ENCODE data around the gene HAPLN3. TPM values are rescaled to one million over a fixed set of nuclear protein-coding genes. Genes with fewer than 3 reads are reported as not detected.

HAPLN3 gene
- total RNA-seq, 1 donor, result 18.8 TPM

DNA sequence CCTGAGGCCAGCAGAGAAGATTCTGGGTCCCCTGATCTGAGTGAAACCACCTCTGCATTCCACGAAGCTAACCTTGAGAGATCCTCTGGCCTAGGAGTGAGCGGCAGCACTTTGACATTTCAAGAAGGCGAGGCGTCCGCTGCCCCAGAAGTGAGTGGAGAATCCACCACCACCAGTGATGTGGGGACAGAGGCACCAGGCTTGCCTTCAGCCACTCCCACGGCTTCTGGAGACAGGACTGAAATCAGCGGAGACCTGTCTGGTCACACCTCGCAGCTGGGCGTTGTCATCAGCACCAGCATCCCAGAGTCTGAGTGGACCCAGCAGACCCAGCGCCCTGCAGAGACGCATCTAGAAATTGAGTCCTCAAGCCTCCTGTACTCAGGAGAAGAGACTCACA, 36.4 kb downstream of the HAPLN3 start:
- H3K4me1 ChIP-seq (ENCODE audit: insufficient read depth, low read length), result no peaks in the 10 kb centered on the region
- no peak overlapping the region for H2AFZ ChIP-seq (ENCODE audit: low read length)
- H3K4me3 ChIP-seq (ENCODE audit: insufficient read depth, low read length), result no peak overlapping the region
- no peak for TF ChIP-seq CTCF (IDR thresholded peaks at IDR 0.05; ENCODE audit: extremely low read depth, low read depth, low read length)
- no peaks in the 10 kb centered on the region for H3K9me3 ChIP-seq (ENCODE audit: low read depth, low read length)
- no peak for DNase-seq (ENCODE audit: insufficient read length, low spot score, missing footprints)
- no peaks in the 10 kb centered on the region for H4K20me1 ChIP-seq (ENCODE audit: insufficient read depth, low read length)
- H3K36me3 ChIP-seq (ENCODE audit: insufficient read depth, low read length), result no peaks in the 10 kb centered on the region
- H3K27ac ChIP-seq (ENCODE audit: low read depth, low read length), result no peak overlapping the region
- H3K79me2 ChIP-seq (ENCODE audit: insufficient read depth, low read length), result no peaks in the 10 kb centered on the region
- no peak overlapping the region for H3K4me2 ChIP-seq (ENCODE audit: insufficient read depth, low read length)
- H3K27me3 ChIP-seq (ENCODE audit: insufficient read depth, low read length), result peaks cover 4% of the 10 kb centered on the region

DNA sequence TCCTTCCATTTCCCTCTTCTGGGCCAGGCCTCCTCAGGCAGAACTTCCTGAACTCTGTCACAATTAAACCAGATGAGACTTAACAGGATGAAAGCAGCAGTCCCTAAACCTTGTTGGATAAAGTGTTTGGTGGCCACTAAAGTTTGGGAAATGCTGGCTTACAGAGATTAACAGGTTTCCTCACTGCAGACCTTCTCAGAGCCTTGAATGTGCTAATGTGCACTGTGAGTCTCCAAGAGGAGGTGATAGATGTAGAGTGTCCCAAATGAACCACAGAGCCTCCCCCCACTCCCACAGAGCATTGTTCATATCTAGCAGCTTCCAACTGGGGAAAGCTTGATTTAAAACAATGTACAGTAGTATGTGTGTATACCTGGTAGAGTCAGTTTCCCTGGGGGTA, 42.9 kb downstream of the HAPLN3 start:
- Histone ChIP-seq H2AFZ (ENCODE audit: low read length) (no peak overlapping the region), H3K9me3 (ENCODE audit: low read depth, low read length) (no peaks in the 10 kb centered on the region), H3K4me3 (ENCODE audit: insufficient read depth, low read length) (no peak overlapping the region), H3K79me2 (ENCODE audit: insufficient read depth, low read length) (no peaks in the 10 kb centered on the region), H3K4me1 (ENCODE audit: insufficient read depth, low read length) (no peaks in the 10 kb centered on the region), H3K27me3 (ENCODE audit: insufficient read depth, low read length) (peaks cover 10% of the 10 kb centered on the region), H4K20me1 (ENCODE audit: insufficient read depth, low read length) (no peaks in the 10 kb centered on the region), H3K36me3 (ENCODE audit: insufficient read depth, low read length) (no peaks in the 10 kb centered on the region), H3K4me2 (ENCODE audit: insufficient read depth, low read length) (no peak overlapping the region), H3K27ac (ENCODE audit: low read depth, low read length) (no peak overlapping the region)
- DNase-seq (ENCODE audit: insufficient read length, low spot score, missing footprints), result peak; percentile 25
- TF ChIP-seq CTCF (IDR thresholded peaks at IDR 0.05; ENCODE audit: extremely low read depth, low read depth, low read length), result no peak

- Histone ChIP-seq H3K4me2 (ENCODE audit: insufficient read depth, low read length) (no peak overlapping the region), H2AFZ (ENCODE audit: low read length) (no peak overlapping the region), H3K4me1 (ENCODE audit: insufficient read depth, low read length) (no peaks in the 10 kb centered on the region), H3K9me3 (ENCODE audit: low read depth, low read length) (no peaks in the 10 kb centered on the region), H4K20me1 (ENCODE audit: insufficient read depth, low read length) (no peaks in the 10 kb centered on the region), H3K36me3 (ENCODE audit: insufficient read depth, low read length) (no peaks in the 10 kb centered on the region), H3K79me2 (ENCODE audit: insufficient read depth, low read length) (no peaks in the 10 kb centered on the region), H3K4me3 (ENCODE audit: insufficient read depth, low read length) (no peak overlapping the region), H3K27me3 (ENCODE audit: insufficient read depth, low read length) (peaks cover 6% of the 10 kb centered on the region), H3K27ac (ENCODE audit: low read depth, low read length) (no peak overlapping the region)
- TF ChIP-seq CTCF (IDR thresholded peaks at IDR 0.05; ENCODE audit: extremely low read depth, low read depth, low read length), result no peak
- DNase-seq (ENCODE audit: insufficient read length, low spot score, missing footprints), result peak; percentile 8
These were observed 45.8 kb downstream of the HAPLN3 start for GRCh38 chr15:88849376-88850072.

- no peaks in the 10 kb centered on the region for H4K20me1 ChIP-seq (ENCODE audit: insufficient read depth, low read length)
- H3K4me2 ChIP-seq (ENCODE audit: insufficient read depth, low read length), result no peak overlapping the region
- no peak overlapping the region for H2AFZ ChIP-seq (ENCODE audit: low read length)
- no peak for DNase-seq (ENCODE audit: insufficient read length, low spot score, missing footprints)
- H3K9me3 ChIP-seq (ENCODE audit: low read depth, low read length), result no peaks in the 10 kb centered on the region
- no peak overlapping the region for H3K4me3 ChIP-seq (ENCODE audit: insufficient read depth, low read length)
- no peaks in the 10 kb centered on the region for H3K36me3 ChIP-seq (ENCODE audit: insufficient read depth, low read length)
- no peak overlapping the region for H3K27ac ChIP-seq (ENCODE audit: low read depth, low read length)
- H3K4me1 ChIP-seq (ENCODE audit: insufficient read depth, low read length), result no peaks in the 10 kb centered on the region
- H3K27me3 ChIP-seq (ENCODE audit: insufficient read depth, low read length), result peaks cover 6% of the 10 kb centered on the region
- no peaks in the 10 kb centered on the region for H3K79me2 ChIP-seq (ENCODE audit: insufficient read depth, low read length)
- no peak for TF ChIP-seq CTCF (IDR thresholded peaks at IDR 0.05; ENCODE audit: extremely low read depth, low read depth, low read length)
These were observed 47.1 kb downstream of the HAPLN3 start for GRCh38 chr15:88848203-88848602.

All from osteoblast (primary cell).